CD14-positive monocyte (primary cell): ENCODE results near the gene ANP32A. TPM values are rescaled to one million over a fixed set of nuclear protein-coding genes. Genes with fewer than 3 reads are reported as not detected.
A peak's percentile ranks its signal among the peaks of the same experiment; 100 is the strongest.

Experiments
- DNase-seq, 3 donors: peaks; one replicate each; pipeline ENCODE4 v3.0.0-alpha.2; 2011 to 2022
- H2AFZ ChIP-seq: 2 replicates; pipeline ENCODE4 v1.6.0; 2012; ENCODE audit warnings: mild to moderate bottlenecking, low read depth, low read length, inconsistent platforms; ENCODE audit not compliant: insufficient read depth, poor library complexity, severe bottlenecking
- H3K27ac ChIP-seq, 2 donors: 1 replicate in 1 of 2; 2 replicates in 1 of 2; pipeline ENCODE4 v1.5.1; 2012 to 2013; ENCODE audit warnings: low read length in 2 of 2, control low read depth in 1 of 2, inconsistent platforms in 1 of 2, low read depth in 1 of 2, mild to moderate bottlenecking in 1 of 2
- H3K27me3 ChIP-seq, 2 donors: one replicate each; pipeline versions ENCODE4 v1.6.0 to v1.6.1; 2011 to 2013; ENCODE audit warnings: low read length in 2 of 2; ENCODE audit not compliant: control insufficient read depth in 2 of 2, insufficient read depth in 2 of 2
- H3K36me3 ChIP-seq, 2 donors: replicated peaks in 1 of 2; 1 replicate in 1 of 2; 2 replicates in 1 of 2; pipeline versions ENCODE4 v1.5.1 to v1.6.1; 2012 to 2013; ENCODE audit warnings: low read length in 2 of 2, control low read depth in 1 of 2, inconsistent platforms in 1 of 2, mild to moderate bottlenecking in 1 of 2; ENCODE audit not compliant: insufficient read depth in 2 of 2, control insufficient read depth in 1 of 2
- H3K4me1 ChIP-seq, 2 donors: 1 replicate in 1 of 2; 2 replicates in 1 of 2; pipeline versions ENCODE4 v1.5.1 to v1.6.1; 2012 to 2013; ENCODE audit warnings: low read length in 2 of 2, control low read depth in 1 of 2, inconsistent platforms in 1 of 2, mild to moderate bottlenecking in 1 of 2, moderate library complexity in 1 of 2; ENCODE audit not compliant: insufficient read depth in 2 of 2, control insufficient read depth in 1 of 2
- H3K4me2 ChIP-seq: replicated peaks from 2 replicates; pipeline ENCODE3; 2012; ENCODE audit warnings: low read length, moderate library complexity, mild to moderate bottlenecking; ENCODE audit not compliant: poor library complexity, severe bottlenecking; ENCODE audit errors: extremely low read depth
- H3K4me3 ChIP-seq, 3 experiments: fragments of 200-600 bp in 1 of 3; sonication (generic) in 1 of 3; replicated peaks in 1 of 3; 1 replicate in 2 of 3; 2 replicates in 1 of 3; pipeline ENCODE4 v1.5.1; 2011 to 2013; ENCODE audit warnings: low read length in 3 of 3, mild to moderate bottlenecking in 3 of 3, control low read depth in 2 of 3, low read depth in 2 of 3, inconsistent platforms in 1 of 3, moderate library complexity in 1 of 3
- H3K79me2 ChIP-seq: 2 replicates; pipeline ENCODE4 v1.6.0; 2012; ENCODE audit warnings: mild to moderate bottlenecking, control low read depth, inconsistent platforms, low read length, moderate library complexity; ENCODE audit not compliant: insufficient read depth
- H3K9ac ChIP-seq: 2 replicates; pipeline ENCODE4 v1.6.0; 2017; ENCODE audit warnings: low read length, mild to moderate bottlenecking; ENCODE audit not compliant: insufficient read depth, poor library complexity, severe bottlenecking
- H3K9me3 ChIP-seq, 2 donors: replicated peaks in 1 of 2; 1 replicate in 1 of 2; 2 replicates in 1 of 2; pipeline versions ENCODE4 v1.5.1 to v1.6.1; 2012 to 2013; ENCODE audit warnings: low read length in 2 of 2, control low read depth in 1 of 2; ENCODE audit not compliant: control insufficient read depth in 1 of 2, insufficient read depth in 1 of 2
- H4K20me1 ChIP-seq: 2 replicates; pipeline ENCODE4 v1.6.0; 2012; ENCODE audit warnings: mild to moderate bottlenecking, low read length, control low read depth, moderate library complexity; ENCODE audit not compliant: insufficient read depth
- H3K27ac Mint-ChIP-seq, 7 donors: one replicate each; pipeline ENCODE4 v1.8.0; 2020; ENCODE audit warnings: mild to moderate bottlenecking in 7 of 7, mixed read lengths in 7 of 7, moderate library complexity in 6 of 7, inconsistent platforms in 2 of 7
- H3K27me3 Mint-ChIP-seq, 3 donors: one replicate each; pipeline ENCODE4 v1.8.0; 2021 to 2022; ENCODE audit warnings: low read depth in 3 of 3, mild to moderate bottlenecking in 3 of 3, mixed read lengths in 3 of 3, moderate library complexity in 3 of 3, inconsistent platforms in 1 of 3
- H3K36me3 Mint-ChIP-seq, 2 donors: one replicate each; pipeline ENCODE4 v1.8.0; 2020; ENCODE audit warnings: mixed read lengths in 2 of 2, inconsistent platforms in 1 of 2, mild to moderate bottlenecking in 1 of 2
- H3K4me1 Mint-ChIP-seq: one replicate; pipeline ENCODE4 v1.8.0; 2020; ENCODE audit warnings: mild to moderate bottlenecking, mixed read lengths
- H3K4me3 Mint-ChIP-seq, 2 donors: one replicate each; pipeline ENCODE4 v1.8.0; 2020; ENCODE audit warnings: mild to moderate bottlenecking in 2 of 2, mixed read lengths in 2 of 2, moderate library complexity in 1 of 2
- H3K9me3 Mint-ChIP-seq, 7 donors: one replicate each; pipeline ENCODE4 v1.8.0; 2020 to 2022; ENCODE audit warnings: mixed read lengths in 7 of 7, mild to moderate bottlenecking in 6 of 7, moderate library complexity in 6 of 7, inconsistent platforms in 2 of 7
- CTCF ChIP-seq: fragments of 200-600 bp; IDR thresholded peaks from one replicate; pipeline ENCODE4 v1.8.0; 2022; ENCODE audit warnings: antibody characterized with exemption, mild to moderate bottlenecking
- WGBS: methylation state at CpG from one replicate; pipeline ENCODE4 v1.1.5; 2013; ENCODE audit warnings: missing lambda C conversion rate; ENCODE audit not compliant: insufficient coverage; 5-methylcytosine and 5-hydroxymethylcytosine counted together
- intact Hi-C, 2 donors: fragments of 100-400 bp; cut with micrococcal nuclease; formaldehyde crosslinking; loops; one replicate each; pipeline versions ENCODE4 v1.15.0 to v1.15.1; 2023
- polyA plus RNA-seq, 3 donors: library from polyadenylated mRNA; depleted of rRNA in 1 of 3; unstranded in 2 of 3; stranded (reverse) in 1 of 3; fragments of 300-500 nt in 2 of 3; fragments of >200 nt in 1 of 3; fragmentation: Illumina TruSeq in 2 of 3; gene quantifications; 1 replicate in 2 of 3; 2 replicates in 1 of 3; pipeline ENCODE4 v1.2.3, GENCODE V29; 2012 to 2021

Gene ANP32A
- polyA plus RNA-seq, 3 donors, result 75.4 to 98.8 (median 86.8) TPM

DNA sequence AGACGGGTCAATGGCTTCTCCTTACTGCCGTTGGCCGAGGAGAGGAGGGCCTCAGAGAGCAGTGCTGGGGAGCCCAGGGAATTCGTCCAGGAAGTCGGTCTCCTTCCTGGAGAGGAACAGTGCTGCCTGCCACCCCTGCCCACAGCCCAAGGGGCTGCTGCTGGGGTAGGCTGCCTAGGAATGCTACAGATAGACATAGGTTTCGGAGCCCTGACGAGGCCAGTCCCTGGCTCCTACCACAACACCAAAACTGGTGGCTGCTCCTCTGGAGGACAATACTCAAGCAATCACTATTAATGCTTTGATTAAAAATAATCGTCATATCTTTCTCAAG, 30.5 kb downstream of the ANP32A start:
- Histone ChIP-seq H3K4me3 (no peak overlapping the region), H3K79me2 (peaks cover 94% of the 10 kb centered on the region), H3K27me3 (no peaks in the 10 kb centered on the region), H3K4me2 (peak overlapping the region; percentile 69), H2AFZ (no peak overlapping the region), H3K36me3 (peaks cover 19 to 36% of the 10 kb centered on the region in 2 donors), H3K9me3 (no peaks in the 10 kb centered on the region), H4K20me1 (peaks cover 67% of the 10 kb centered on the region), H3K9ac (peak overlapping the region; percentile 12), H3K27ac (peak overlapping the region; percentile 75 to 92), H3K4me1 (peaks cover 70 to 72% of the 10 kb centered on the region in 2 donors)
- peak overlapping the region; percentile 89 to 99 (median 95) for H3K27ac Mint-ChIP-seq
- TF ChIP-seq CTCF, result no peak
- no peak for DNase-seq
- intact Hi-C loops, result no loop called here
- WGBS, result 29% methylated on average over 7 of the region's 8 CpGs
- peaks cover 81% of the 10 kb centered on the region for H3K4me1 Mint-ChIP-seq
- H3K36me3 Mint-ChIP-seq, result peaks cover 30 to 44% of the 10 kb centered on the region in 2 donors
- peaks cover 0 to 2% (median 0%) of the 10 kb centered on the region in 7 donors for H3K9me3 Mint-ChIP-seq
- H3K4me3 Mint-ChIP-seq, result peak overlapping the region in 1 of 2 donors; percentile 21
- H3K27me3 Mint-ChIP-seq, result peaks cover 0 to 2% (median 0%) of the 10 kb centered on the region in 3 donors

DNA sequence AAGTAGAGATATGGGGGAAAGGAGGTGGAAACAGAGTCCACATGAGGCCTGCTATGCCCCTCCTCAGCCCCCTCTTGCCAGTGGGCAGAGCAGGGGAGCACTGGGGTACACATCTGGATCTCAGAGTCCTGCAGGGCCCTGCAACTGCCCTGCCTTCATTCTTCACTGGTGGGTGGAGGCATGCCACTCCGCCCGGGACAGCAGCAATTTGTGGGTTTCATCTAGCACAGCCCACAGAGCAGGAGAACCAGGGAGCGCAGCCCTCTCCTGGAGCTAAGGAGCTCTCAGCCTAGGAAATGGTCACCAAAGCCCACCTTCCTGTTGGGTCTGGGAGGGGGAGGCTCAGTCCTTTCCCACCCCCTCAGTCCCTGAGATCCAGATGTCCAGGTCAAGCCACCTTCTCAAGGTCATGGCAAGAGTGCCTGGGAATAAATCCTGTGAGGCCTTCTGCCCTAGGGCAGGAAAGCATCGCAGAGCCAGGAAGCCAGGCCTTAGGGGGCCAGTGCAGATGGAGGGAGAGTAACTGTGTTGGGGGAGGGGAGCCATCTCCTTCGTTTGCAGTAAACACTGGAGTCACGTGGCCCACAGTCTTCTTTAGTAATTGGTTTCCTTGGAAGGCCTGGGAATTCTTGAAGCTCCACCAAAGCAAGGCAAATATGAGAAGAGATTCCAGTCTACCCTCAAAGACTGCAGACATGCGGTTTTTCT, 31.0 kb downstream of the ANP32A start:
- Histone ChIP-seq H4K20me1 (peaks cover 71% of the 10 kb centered on the region), H3K4me2 (peak overlapping the region; percentile 11), H3K36me3 (peaks cover 23 to 41% of the 10 kb centered on the region in 2 donors), H3K27me3 (no peaks in the 10 kb centered on the region), H3K9ac (peak overlapping the region; percentile 12), H3K4me1 (peaks cover 65 to 68% of the 10 kb centered on the region in 2 donors), H3K9me3 (no peaks in the 10 kb centered on the region), H2AFZ (no peak overlapping the region), H3K4me3 (no peak overlapping the region), H3K79me2 (peaks cover 99% of the 10 kb centered on the region), H3K27ac (peak overlapping the region; percentile 75 to 92)
- H3K27ac Mint-ChIP-seq, result peak overlapping the region in 6 of 7 donors; percentile 47 to 99 (median 92)
- peaks cover 34 to 50% of the 10 kb centered on the region in 2 donors for H3K36me3 Mint-ChIP-seq
- H3K9me3 Mint-ChIP-seq, result peaks cover 0 to 2% (median 0%) of the 10 kb centered on the region in 7 donors
- H3K4me3 Mint-ChIP-seq, result no peak overlapping the region
- 17% methylated on average over 4 of the region's 7 CpGs for WGBS
- TF ChIP-seq CTCF, result no peak
- peaks cover 0 to 2% (median 0%) of the 10 kb centered on the region in 3 donors for H3K27me3 Mint-ChIP-seq
- H3K4me1 Mint-ChIP-seq, result peaks cover 77% of the 10 kb centered on the region
- DNase-seq, result no peak
- intact Hi-C loops, result loop anchor here in 1 of 2 donors (10.0 kb wide), 1 partner anchor 85 kb away; no protein-coding TSS in a partner anchor
